Naive thymus-derived CD4-positive, alpha-beta T cell (primary cell): ENCODE data around the gene CCRL2. TPM values are rescaled to one million over a fixed set of nuclear protein-coding genes. Genes with fewer than 3 reads are reported as not detected.

Experiments used
- ATAC-seq: fragments of 150-1000 bp; cut with Tn5 transposase; 2 replicates; pipeline ENCODE4 v1.10.0; 2021; ENCODE audit warnings: mild to moderate bottlenecking, moderate library complexity
- CTCF ChIA-PET: fragments of 350-600 bp; sonication (Branson Sonifier 250); formaldehyde crosslinking; loops from one replicate; lab custom pipeline; 2021; ENCODE audit warnings: antibody characterized with exemption; lab: Charles Lee
- POLR2A ChIA-PET: fragments of 350-600 bp; sonication (Branson Sonifier 250); formaldehyde crosslinking; loops from one replicate; lab custom pipeline; 2021; ENCODE audit warnings: antibody characterized with exemption, inconsistent platforms; lab: Charles Lee
- DNase-seq, 9 donors: peaks; one replicate each; pipeline versions ENCODE4 v3.0.0 to v3.0.0-alpha.2; 2020 to 2022; ENCODE audit warnings: mixed read lengths in 1 of 9
- H3K27ac ChIP-seq: one replicate; pipeline ENCODE4 v1.7.0; 2013; ENCODE audit warnings: mild to moderate bottlenecking, low read depth, low read length, moderate library complexity
- H3K27me3 ChIP-seq, 2 donors: one replicate each; pipeline ENCODE4 v1.7.0; 2013; ENCODE audit warnings: low read length in 2 of 2, mild to moderate bottlenecking in 2 of 2, moderate library complexity in 2 of 2; ENCODE audit not compliant: control insufficient read depth in 2 of 2, insufficient read depth in 2 of 2
- H3K36me3 ChIP-seq, 3 experiments: 1 replicate in 2 of 3; 2 replicates in 1 of 3; pipeline ENCODE4 v1.7.0; 2013; ENCODE audit warnings: low read length in 3 of 3, mild to moderate bottlenecking in 3 of 3, moderate library complexity in 1 of 3; ENCODE audit not compliant: insufficient read depth in 3 of 3, control insufficient read depth in 2 of 3
- H3K4me1 ChIP-seq, 2 donors: one replicate each; pipeline ENCODE4 v1.7.0; 2013; ENCODE audit warnings: low read length in 2 of 2, mild to moderate bottlenecking in 2 of 2, moderate library complexity in 1 of 2; ENCODE audit not compliant: control insufficient read depth in 2 of 2, insufficient read depth in 2 of 2
- H3K4me3 ChIP-seq: 2 replicates; pipeline ENCODE4 v1.7.0; 2013; ENCODE audit warnings: mild to moderate bottlenecking, low read length
- H3K9me3 ChIP-seq, 3 experiments: 1 replicate in 2 of 3; 2 replicates in 1 of 3; pipeline ENCODE4 v1.7.0; 2013; ENCODE audit warnings: low read length in 3 of 3; ENCODE audit not compliant: control insufficient read depth in 2 of 3
- H3K27ac Mint-ChIP-seq, 9 donors: one replicate each; pipeline ENCODE4 v1.8.0; 2020 to 2022; ENCODE audit warnings: mixed read lengths in 9 of 9, mild to moderate bottlenecking in 8 of 9, moderate library complexity in 5 of 9, inconsistent platforms in 2 of 9
- H3K27me3 Mint-ChIP-seq, 5 donors: one replicate each; pipeline ENCODE4 v1.8.0; 2021 to 2022; ENCODE audit warnings: mixed read lengths in 5 of 5, mild to moderate bottlenecking in 1 of 5
- H3K36me3 Mint-ChIP-seq, 5 donors: one replicate each; pipeline ENCODE4 v1.8.0; 2020 to 2022; ENCODE audit warnings: mixed read lengths in 5 of 5, mild to moderate bottlenecking in 3 of 5, inconsistent platforms in 1 of 5
- H3K4me1 Mint-ChIP-seq, 7 donors: one replicate each; pipeline ENCODE4 v1.8.0; 2020 to 2022; ENCODE audit warnings: mixed read lengths in 7 of 7, mild to moderate bottlenecking in 3 of 7, inconsistent platforms in 1 of 7
- H3K4me3 Mint-ChIP-seq, 10 donors: one replicate each; pipeline ENCODE4 v1.8.0; 2020 to 2022; ENCODE audit warnings: mild to moderate bottlenecking in 10 of 10, mixed read lengths in 10 of 10, moderate library complexity in 6 of 10, inconsistent platforms in 2 of 10
- H3K9me3 Mint-ChIP-seq, 11 donors: one replicate each; pipeline ENCODE4 v1.8.0; 2020 to 2022; ENCODE audit warnings: mixed read lengths in 11 of 11, mild to moderate bottlenecking in 4 of 11, inconsistent platforms in 1 of 11, moderate library complexity in 1 of 11
- intact Hi-C, 2 donors: fragments of 100-400 bp; cut with micrococcal nuclease; formaldehyde crosslinking; loops; one replicate each; pipeline ENCODE4 v1.15.1; 2023
- polyA plus RNA-seq, 2 donors: library from polyadenylated mRNA; unstranded; fragments of 300-500 nt; fragmentation: Illumina TruSeq; gene quantifications; one replicate each; pipeline ENCODE4 v1.2.3, GENCODE V29; 2021
- total RNA-seq, 6 experiments: library from RNA in 5 of 6; stranded (reverse) in 5 of 6; gene quantifications; 1 replicate in 5 of 6; 2 replicates in 1 of 6; pipeline ENCODE4 v1.2.3 and lab custom pipeline; 2021 to 2026

Gene CCRL2
- total and polyA plus RNA-seq, 7 experiments from 2014 or later, result 0.34 to 20.5 (median 1.3) TPM

- Histone ChIP-seq H3K9me3 (no peaks in the 10 kb centered on the region), H3K4me1 (peaks cover under 1 to 68% of the 10 kb centered on the region in 2 donors), H3K36me3 (no peaks in the 10 kb centered on the region), H3K4me3 (no peak overlapping the region), H3K27ac (no peak overlapping the region), H3K27me3 (no peaks in the 10 kb centered on the region)
- ChIA-PET POLR2A (no interaction called here), CTCF (interaction anchor here (0.9 to 1.9 kb wide), 2 partner anchors 87 to 89 kb away, joined by 3 to 8 read pairs; no protein-coding TSS in a partner anchor)
- Mint-ChIP-seq H3K4me1 (peaks cover 0 to 61% (median 10%) of the 10 kb centered on the region in 7 donors), H3K9me3 (peaks cover 0 to 12% (median 0%) of the 10 kb centered on the region in 11 donors), H3K36me3 (peaks cover 0 to 33% (median 0%) of the 10 kb centered on the region in 5 donors), H3K27me3 (peaks cover 0 to 35% (median 0%) of the 10 kb centered on the region in 5 donors), H3K4me3 (no peak overlapping the region), H3K27ac (no peak overlapping the region)
- intact Hi-C loops, result loop anchor here in 1 of 2 donors (5.0 kb wide), 1 partner anchor 138 kb away; no protein-coding TSS in a partner anchor
- ATAC-seq (no peak), DNase-seq (no peak)
These were observed 42.0 kb upstream of the CCRL2 start for GRCh38 chr3:46365041-46365440.

DNA sequence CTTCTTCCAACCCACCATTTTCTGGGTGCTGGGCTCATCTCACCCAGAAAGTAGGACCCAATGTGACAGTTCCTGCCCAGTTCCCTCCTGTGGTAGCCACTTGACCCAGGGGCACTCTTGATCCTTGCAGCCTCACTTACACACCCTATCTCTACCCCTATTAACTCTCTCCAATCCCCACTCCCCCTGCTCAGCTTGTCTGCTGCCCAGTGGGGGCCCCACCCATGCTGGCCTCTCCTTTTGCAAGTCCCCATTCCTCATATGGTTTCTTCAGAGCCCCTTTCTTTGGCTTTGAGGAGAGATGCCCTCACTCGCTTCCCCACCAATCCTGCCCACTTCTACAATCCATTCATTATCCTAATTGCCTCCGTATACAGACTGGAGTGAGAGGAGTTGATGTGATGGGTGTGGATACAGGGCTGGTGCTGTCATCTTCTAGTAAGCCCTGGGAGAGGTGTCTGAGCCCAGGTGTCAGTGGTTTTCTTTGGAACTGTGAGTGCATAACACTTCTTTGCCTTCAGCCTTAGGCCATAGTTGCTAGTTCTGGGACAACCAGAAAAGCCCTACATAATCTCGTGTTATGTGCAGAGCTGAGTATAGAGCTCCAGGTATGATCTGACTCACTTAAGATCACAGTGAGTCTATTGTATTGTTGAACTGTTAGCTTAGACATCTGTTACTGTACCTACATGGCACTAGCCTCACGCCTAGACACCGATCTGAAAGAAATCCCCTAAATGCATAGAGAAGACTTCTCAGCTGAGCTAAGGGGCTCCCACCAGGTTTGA, 41.1 kb upstream of the CCRL2 start:
- peaks cover 5 to 63% (median 19%) of the 10 kb centered on the region in 7 donors for H3K4me1 Mint-ChIP-seq
- ATAC-seq, result no peak
- intact Hi-C loops, result loop anchor here in 1 of 2 donors (5.0 kb wide), 1 partner anchor 139 kb away; no protein-coding TSS in a partner anchor

GRCh38 chr3:46367811-46368210, 39.2 kb upstream of the CCRL2 start:
- ChIA-PET POLR2A (interaction anchor here (0.6 to 2.2 kb wide), 3 partner anchors 17 to 1912 kb away, joined by 3 to 4 read pairs (median 4); no protein-coding TSS in a partner anchor), CTCF (interaction anchor here (1.1 to 7.1 kb wide), 8 partner anchors 10 to 429 kb away, joined by 3 to 80 read pairs (median 5); partner anchors contain the start of gene CCR2)
- Histone ChIP-seq H3K27ac (no peak overlapping the region), H3K9me3 (no peaks in the 10 kb centered on the region), H3K27me3 (no peaks in the 10 kb centered on the region), H3K4me3 (no peak overlapping the region), H3K36me3 (no peaks in the 10 kb centered on the region), H3K4me1 (peaks cover 8 to 48% of the 10 kb centered on the region in 2 donors)
- peaks cover 0 to 34% (median 0%) of the 10 kb centered on the region in 5 donors for H3K27me3 Mint-ChIP-seq
- H3K9me3 Mint-ChIP-seq, result peaks cover 0 to 12% (median 0%) of the 10 kb centered on the region in 11 donors
- intact Hi-C loops, result loop anchor here (1.0 to 5.0 kb wide), 5 partner anchors 13 to 289 kb away; partner anchors contain the start of gene CCR2 (in 1 of the 2)
- ATAC-seq (no peak), DNase-seq (no peak)
- H3K4me1 Mint-ChIP-seq, result peaks cover 6 to 58% (median 20%) of the 10 kb centered on the region in 7 donors
- peaks cover 0 to 24% (median 0%) of the 10 kb centered on the region in 5 donors for H3K36me3 Mint-ChIP-seq
- peak overlapping the region in 1 of 9 donors; percentile 78 for H3K27ac Mint-ChIP-seq
- peak overlapping the region in 1 of 10 donors; percentile 56 for H3K4me3 Mint-ChIP-seq

More for the DNA sequence above, 41.1 kb upstream of the CCRL2 start:
- no peak for DNase-seq
- peak overlapping the region in 2 of 9 donors; percentile 33 to 56 for H3K27ac Mint-ChIP-seq
- H3K9me3 Mint-ChIP-seq, result peaks cover 0 to 12% (median 0%) of the 10 kb centered on the region in 11 donors
- no peaks in the 10 kb centered on the region for H3K27me3 ChIP-seq
- no peaks in the 10 kb centered on the region for H3K36me3 ChIP-seq
- H3K36me3 Mint-ChIP-seq, result peaks cover 0 to 27% (median 0%) of the 10 kb centered on the region in 5 donors
- peaks cover 8 to 63% of the 10 kb centered on the region in 2 donors for H3K4me1 ChIP-seq
- ChIA-PET POLR2A (interaction anchor here (0.6 kb wide), 1 partner anchor 30 kb away, joined by 3 read pairs; no protein-coding TSS in a partner anchor), CTCF (interaction anchor here (0.6 to 7.1 kb wide), 3 partner anchors 91 to 427 kb away, joined by 3 to 80 read pairs (median 4); no protein-coding TSS in a partner anchor)
- no peak overlapping the region for H3K4me3 Mint-ChIP-seq
- peaks cover 0 to 34% (median 0%) of the 10 kb centered on the region in 5 donors for H3K27me3 Mint-ChIP-seq
- H3K27ac ChIP-seq, result no peak overlapping the region
- H3K9me3 ChIP-seq, result no peaks in the 10 kb centered on the region
- H3K4me3 ChIP-seq, result no peak overlapping the region

DNA sequence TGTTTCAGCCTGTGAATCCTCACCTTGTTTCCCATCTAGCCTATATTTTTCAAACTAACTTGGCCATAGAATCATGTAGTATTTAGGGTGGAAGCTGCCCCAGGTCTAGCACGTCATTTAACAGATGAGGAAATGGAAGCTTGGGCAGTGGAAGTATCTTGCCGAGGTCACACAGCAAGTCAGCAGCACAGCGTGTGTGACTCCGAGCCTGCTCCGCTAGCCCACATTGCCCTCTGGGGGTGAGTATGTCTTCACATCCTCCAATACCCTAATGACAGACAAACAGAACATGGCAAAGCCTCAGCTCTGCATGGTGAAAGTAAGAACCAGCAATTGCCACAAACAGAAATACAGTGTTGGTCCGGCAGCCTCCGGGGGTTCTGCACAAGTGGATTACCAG, 38.5 kb upstream of the CCRL2 start:
- no peak overlapping the region for H3K4me3 ChIP-seq
- H3K36me3 ChIP-seq, result no peaks in the 10 kb centered on the region
- DNase-seq (peak in 4 of 9 donors; percentile 14 to 37 (median 20)), ATAC-seq (peak; percentile 90)
- H3K27ac Mint-ChIP-seq, result peak overlapping the region in 3 of 9 donors; percentile 24 to 65 (median 57)
- peaks cover 0 to 39% (median 0%) of the 10 kb centered on the region in 5 donors for H3K27me3 Mint-ChIP-seq
- H3K9me3 ChIP-seq, result no peaks in the 10 kb centered on the region
- H3K4me1 Mint-ChIP-seq, result peaks cover 6 to 63% (median 20%) of the 10 kb centered on the region in 7 donors
- peaks cover 8 to 55% of the 10 kb centered on the region in 2 donors for H3K4me1 ChIP-seq
- no peak overlapping the region for H3K27ac ChIP-seq
- H3K4me3 Mint-ChIP-seq, result peak overlapping the region in 4 of 10 donors; percentile 3 to 26 (median 21)
- POLR2A ChIA-PET, result interaction anchor here (0.7 to 2.2 kb wide), 3 partner anchors 12 to 70 kb away, joined by 3 to 4 read pairs (median 4); no protein-coding TSS in a partner anchor
- intact Hi-C loops, result loop anchor here (1.0 to 5.0 kb wide), 5 partner anchors 14 to 290 kb away; partner anchors contain the start of gene CCR2 (in 1 of the 2)
- H3K27me3 ChIP-seq, result no peaks in the 10 kb centered on the region
- peaks cover 0 to 12% (median 0%) of the 10 kb centered on the region in 11 donors for H3K9me3 Mint-ChIP-seq
- H3K36me3 Mint-ChIP-seq, result peaks cover 0 to 30% (median 0%) of the 10 kb centered on the region in 5 donors
- CTCF ChIA-PET, result interaction anchor here (0.8 to 7.1 kb wide), 9 partner anchors 10 to 430 kb away, joined by 3 to 80 read pairs (median 4); partner anchors contain the start of gene CCR2

DNA sequence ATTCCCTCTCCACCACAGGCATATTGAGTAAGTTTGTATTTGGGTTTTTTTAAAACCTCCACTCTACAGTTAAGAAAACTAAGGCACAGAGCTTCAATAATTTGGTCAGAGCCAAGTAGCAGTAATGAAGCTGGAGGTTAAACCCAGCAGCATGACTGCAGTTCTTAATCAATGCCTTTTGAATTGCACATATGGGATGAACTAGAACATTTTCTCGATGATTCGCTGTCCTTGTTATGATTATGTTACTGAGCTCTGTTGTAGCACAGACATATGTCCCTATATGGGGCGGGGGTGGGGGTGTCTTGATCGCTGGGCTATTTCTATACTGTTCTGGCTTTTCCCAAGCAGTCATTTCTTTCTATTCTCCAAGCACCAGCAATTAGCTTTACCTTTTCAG, 37.9 kb upstream of the CCRL2 start:
- no peak overlapping the region for H3K27ac ChIP-seq
- H3K4me1 Mint-ChIP-seq, result peaks cover 6 to 65% (median 20%) of the 10 kb centered on the region in 7 donors
- peaks cover 8 to 61% of the 10 kb centered on the region in 2 donors for H3K4me1 ChIP-seq

More for the DNA sequence above, 37.9 kb upstream of the CCRL2 start:
- H3K27ac Mint-ChIP-seq, result peak overlapping the region in 1 of 9 donors; percentile 90
- H3K4me3 ChIP-seq, result no peak overlapping the region
- no peaks in the 10 kb centered on the region for H3K9me3 ChIP-seq
- ATAC-seq (no peak), DNase-seq (no peak)
- POLR2A ChIA-PET, result interaction anchor here (0.7 to 2.2 kb wide), 4 partner anchors 13 to 70 kb away, joined by 3 to 4 read pairs (median 4); no protein-coding TSS in a partner anchor
- H3K36me3 Mint-ChIP-seq, result peaks cover 0 to 31% (median 0%) of the 10 kb centered on the region in 5 donors
- H3K36me3 ChIP-seq, result no peaks in the 10 kb centered on the region
- H3K9me3 Mint-ChIP-seq, result peaks cover 0 to 12% (median 0%) of the 10 kb centered on the region in 11 donors
- peaks cover 0 to 37% (median 0%) of the 10 kb centered on the region in 5 donors for H3K27me3 Mint-ChIP-seq
- peak overlapping the region in 1 of 10 donors; percentile 70 for H3K4me3 Mint-ChIP-seq
- H3K27me3 ChIP-seq, result no peaks in the 10 kb centered on the region
- intact Hi-C loops, result loop anchor here (2.0 to 5.0 kb wide), 4 partner anchors 14 to 290 kb away; partner anchors contain the start of gene CCR2 (in 1 of the 2)
- CTCF ChIA-PET, result interaction anchor here (0.6 to 7.1 kb wide), 11 partner anchors 9 to 430 kb away, joined by 3 to 80 read pairs (median 4); partner anchors contain the start of gene CCR2
